IPS DF 6.9 (cell line): ENCODE data around the gene METTL17.
"Not testable (repeated sequence)": the region's sequence is repeated elsewhere in the genome, so short reads cannot be mapped to it uniquely, and the experiment has no call there.

Experiments used
- DNase-seq: peaks from one replicate; pipeline ENCODE4 v3.0.0-alpha.2; 2013; ENCODE audit warnings: low read depth, low spot score
- H3K27ac ChIP-seq: one replicate; pipeline ENCODE4 v1.5.1; 2013; ENCODE audit warnings: low read length, control low read depth
- H3K27me3 ChIP-seq: 2 replicates; pipeline ENCODE4 v1.6.1; 2013; ENCODE audit warnings: mild to moderate bottlenecking, low read length; ENCODE audit not compliant: control insufficient read depth, insufficient read depth
- H3K36me3 ChIP-seq: 2 replicates; pipeline ENCODE4 v1.6.1; 2013; ENCODE audit warnings: low read length; ENCODE audit not compliant: control insufficient read depth, insufficient read depth
- H3K4me1 ChIP-seq: 2 replicates; pipeline ENCODE4 v1.6.1; 2013; ENCODE audit warnings: low read length; ENCODE audit not compliant: control insufficient read depth, insufficient read depth
- H3K4me3 ChIP-seq: 2 replicates; pipeline ENCODE4 v1.5.1; 2013; ENCODE audit warnings: mild to moderate bottlenecking, low read length
- H3K9me3 ChIP-seq: 2 replicates; pipeline ENCODE4 v1.6.1; 2013; ENCODE audit warnings: low read length, inconsistent platforms; ENCODE audit not compliant: control insufficient read depth, insufficient read depth
- WGBS: extraction: QIAGEN DNeasy Blood & Tissue Kit; methylation state at CpG from one replicate; pipeline ENCODE4 v1.1.7; 2013; ENCODE audit warnings: mixed read lengths, missing lambda C conversion rate; ENCODE audit not compliant: insufficient read length, insufficient coverage; 5-methylcytosine and 5-hydroxymethylcytosine counted together

The METTL17 gene, protein sequence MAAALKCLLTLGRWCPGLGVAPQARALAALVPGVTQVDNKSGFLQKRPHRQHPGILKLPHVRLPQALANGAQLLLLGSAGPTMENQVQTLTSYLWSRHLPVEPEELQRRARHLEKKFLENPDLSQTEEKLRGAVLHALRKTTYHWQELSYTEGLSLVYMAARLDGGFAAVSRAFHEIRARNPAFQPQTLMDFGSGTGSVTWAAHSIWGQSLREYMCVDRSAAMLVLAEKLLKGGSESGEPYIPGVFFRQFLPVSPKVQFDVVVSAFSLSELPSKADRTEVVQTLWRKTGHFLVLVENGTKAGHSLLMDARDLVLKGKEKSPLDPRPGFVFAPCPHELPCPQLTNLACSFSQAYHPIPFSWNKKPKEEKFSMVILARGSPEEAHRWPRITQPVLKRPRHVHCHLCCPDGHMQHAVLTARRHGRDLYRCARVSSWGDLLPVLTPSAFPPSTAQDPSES

DNA sequence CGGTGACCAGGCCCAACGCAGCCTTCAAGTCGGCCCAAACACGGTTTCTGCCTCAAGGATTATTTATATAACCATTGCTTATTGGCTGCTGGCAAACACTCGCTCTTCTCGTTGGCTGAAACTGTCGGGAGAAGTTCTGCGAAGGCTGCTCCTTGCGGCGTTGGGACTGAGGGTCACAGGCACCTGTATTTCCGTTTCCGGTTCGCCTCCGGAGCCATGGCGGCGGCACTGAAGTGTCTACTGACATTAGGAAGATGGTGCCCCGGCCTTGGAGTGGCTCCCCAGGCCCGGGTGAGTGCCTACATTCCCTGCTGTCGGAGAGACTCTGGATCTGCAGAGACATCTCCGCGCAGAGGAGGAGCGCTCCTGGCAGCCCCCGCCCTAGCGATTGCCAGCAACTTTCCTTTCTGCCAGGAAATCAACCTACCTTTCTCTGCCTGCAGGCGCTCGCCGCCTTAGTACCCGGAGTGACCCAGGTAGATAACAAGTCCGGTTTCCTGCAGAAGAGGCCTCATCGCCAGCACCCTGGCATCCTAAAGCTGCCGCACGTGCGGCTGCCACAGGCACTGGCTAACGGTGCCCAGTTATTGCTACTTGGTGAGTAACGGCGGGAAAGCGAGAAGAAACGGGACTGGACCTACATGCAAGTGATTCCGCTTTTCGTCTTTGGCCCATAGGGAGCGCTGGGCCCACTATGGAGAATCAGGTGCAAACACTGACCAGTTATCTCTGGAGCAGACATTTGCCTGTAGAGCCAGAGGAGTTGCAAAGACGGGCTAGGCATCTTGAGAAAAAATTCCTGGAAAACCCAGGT is at the start of gene METTL17:
Gene METTL17, plus strand, starts transcription at position 194 of the 814 bp plus-strand sequence. Its CDS starts 23 bp downstream, at position 217.
- WGBS, result no CpG with 5 or more reads among the region's 42 CpGs
- Histone ChIP-seq H3K27me3 (no peaks in the 10 kb centered on the region), H3K4me3 (peak within 1 kb of the TSS; percentile 82), H3K9me3 (no peaks in the 10 kb centered on the region), H3K4me1 (peaks cover 4% of the 10 kb centered on the region; the same call in 1 of the 2 replicates), H3K36me3 (peaks cover 4% of the 10 kb centered on the region; the same call in 1 of the 2 replicates), H3K27ac (peak within 1 kb of the TSS; percentile 72)
- DNase-seq, result peak; percentile 90

DNA sequence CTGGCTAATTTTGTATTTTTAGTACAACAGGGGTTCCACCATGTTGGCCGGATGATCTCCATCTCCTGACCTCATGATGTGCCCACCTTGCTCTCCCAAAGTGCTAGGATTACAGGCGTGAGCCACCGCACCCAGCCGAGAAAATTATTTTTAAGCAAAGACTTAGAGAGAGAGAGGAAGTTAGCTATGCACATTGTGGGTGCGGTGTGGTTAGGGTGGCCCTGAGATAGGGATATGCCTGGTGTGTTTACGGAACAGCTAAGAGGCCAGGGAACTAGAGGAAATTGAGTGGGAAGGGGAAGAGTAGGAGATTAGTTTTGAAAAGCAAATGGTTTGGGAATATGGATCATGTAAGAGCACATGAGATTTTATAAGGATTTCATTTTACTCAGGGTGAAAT is 44.6 kb upstream of the METTL17 start:
- H3K9me3 ChIP-seq, H3K4me3 ChIP-seq, DNase-seq, H3K36me3 ChIP-seq, H3K4me1 ChIP-seq, H3K27ac ChIP-seq, H3K27me3 ChIP-seq: not testable (repeated sequence)
- no CpG with 5 or more reads among the region's 6 CpGs for WGBS

DNA sequence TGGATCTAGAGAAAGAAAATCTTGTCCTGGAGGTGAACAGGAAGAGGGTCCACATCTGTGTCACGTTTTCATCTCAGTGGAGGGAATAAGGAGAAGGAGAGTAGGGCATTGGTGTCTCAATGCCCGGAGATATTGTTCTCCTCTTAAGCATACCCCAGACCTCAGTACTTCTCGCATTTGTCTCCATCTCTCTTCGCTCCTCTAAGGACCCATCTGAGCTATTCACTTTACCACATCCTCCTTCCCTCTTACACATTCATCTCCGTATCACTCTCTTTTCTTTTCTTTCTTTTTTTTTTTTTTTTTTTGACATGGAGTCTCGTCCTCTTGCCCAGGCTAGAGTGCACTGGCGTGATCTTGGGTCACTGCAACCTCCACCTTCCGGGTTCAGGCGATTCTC is 43.1 kb upstream of the METTL17 start:
- no CpG with 5 or more reads among the region's 9 CpGs for WGBS
- H3K27me3 ChIP-seq, H3K4me1 ChIP-seq: not testable (repeated sequence)

DNA sequence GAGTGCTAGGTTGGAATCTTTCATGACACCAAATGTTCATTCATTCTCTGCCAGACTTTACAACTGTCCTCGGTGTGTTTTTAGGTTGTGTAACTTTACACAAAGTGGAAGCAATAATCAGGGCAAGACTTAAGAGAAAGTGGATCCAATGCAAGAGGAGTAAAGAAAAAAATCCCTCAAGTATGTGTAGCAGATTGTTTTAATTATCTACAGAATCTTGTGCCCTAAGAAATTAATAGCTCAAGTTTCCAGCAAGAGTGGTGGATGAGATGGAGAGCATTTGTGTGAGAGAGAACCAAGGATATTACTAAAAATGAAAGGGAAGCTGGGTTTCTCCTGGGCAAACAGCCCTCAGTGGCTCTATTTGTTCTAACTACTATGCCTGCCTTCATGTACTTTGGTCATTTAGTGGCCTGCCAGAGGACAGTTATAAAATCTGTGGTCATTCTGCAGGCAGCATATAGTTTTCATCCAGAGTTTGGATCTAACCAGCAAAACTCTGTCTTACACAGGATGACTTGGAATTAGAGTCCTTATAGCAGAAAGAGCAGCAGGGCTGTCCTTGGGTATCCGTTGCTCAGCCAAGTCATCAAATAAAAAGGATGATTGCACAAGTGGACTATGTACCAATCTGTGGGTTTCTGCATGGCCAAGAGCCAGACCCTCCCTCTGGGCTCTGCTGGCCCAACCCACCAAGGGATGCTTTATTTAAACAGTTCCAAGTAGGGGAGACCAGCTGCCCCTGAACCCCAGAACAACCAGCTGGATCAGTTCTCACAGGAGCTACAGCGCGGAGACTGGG is 34.8 kb upstream of the METTL17 start, which contains the start of gene RNASE2:
Gene RNASE2, plus strand, starts transcription at position 752 of the 802 bp plus-strand sequence. CDS start 285 bp downstream, outside the sequence.
- H3K4me3 ChIP-seq, H3K9me3 ChIP-seq, H3K36me3 ChIP-seq, H3K27me3 ChIP-seq, H3K27ac ChIP-seq, H3K4me1 ChIP-seq, DNase-seq: not testable (repeated sequence)
- WGBS, result no CpG with 5 or more reads among the region's 4 CpGs

More for the DNA sequence above, 43.1 kb upstream of the METTL17 start:
- not testable (repeated sequence) for DNase-seq, H3K27ac ChIP-seq, H3K9me3 ChIP-seq, H3K4me3 ChIP-seq, H3K36me3 ChIP-seq

DNA sequence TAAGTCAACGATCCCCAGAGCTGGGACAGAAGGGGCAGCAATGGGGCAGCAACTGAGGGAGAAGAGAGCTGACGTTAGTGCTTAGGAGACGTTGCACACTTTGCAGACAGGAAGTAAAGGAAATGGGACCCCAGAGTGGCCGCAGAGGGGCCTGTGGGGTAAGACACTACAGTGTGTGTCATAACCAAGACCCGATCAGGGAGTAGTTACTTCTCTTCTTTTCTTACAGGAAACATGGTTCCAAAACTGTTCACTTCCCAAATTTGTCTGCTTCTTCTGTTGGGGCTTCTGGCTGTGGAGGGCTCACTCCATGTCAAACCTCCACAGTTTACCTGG is 34.3 kb upstream of the METTL17 start:
- not testable (repeated sequence) for H3K4me1 ChIP-seq, H3K36me3 ChIP-seq, H3K4me3 ChIP-seq, H3K27ac ChIP-seq, H3K27me3 ChIP-seq, H3K9me3 ChIP-seq, DNase-seq
- WGBS, result no CpG with 5 or more reads among the region's 5 CpGs

DNA sequence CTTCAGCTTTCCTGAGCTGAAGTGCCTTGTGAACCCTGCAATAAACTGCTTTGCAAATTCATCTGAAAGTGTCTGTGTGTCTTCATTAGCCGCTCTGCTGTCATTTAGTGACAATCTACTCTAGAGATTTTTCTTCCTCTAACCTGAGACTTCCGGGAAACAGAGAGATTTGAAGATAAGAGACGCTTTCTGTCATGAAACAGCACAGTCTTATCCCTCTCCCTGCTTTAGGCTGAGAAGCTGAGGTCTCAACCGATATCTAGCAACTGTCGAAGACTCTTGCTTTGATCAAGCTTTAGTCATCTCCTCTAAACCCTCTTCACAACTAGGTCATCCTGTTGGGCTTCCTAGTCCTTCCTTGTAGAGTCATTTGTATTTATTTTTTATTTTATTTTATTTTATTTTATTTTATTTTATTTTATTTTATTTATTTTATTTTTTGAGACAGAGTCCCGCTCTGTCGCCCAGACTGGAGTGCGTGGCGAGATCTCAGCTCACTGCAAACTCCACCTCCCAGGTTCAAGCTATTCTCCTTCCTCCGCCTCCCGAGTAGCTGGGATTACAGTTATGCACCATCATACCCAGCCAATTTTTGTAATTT is 33.3 kb upstream of the METTL17 start:
- no peak for DNase-seq
- Histone ChIP-seq H3K9me3 (no peaks in the 10 kb centered on the region), H3K27ac (no peak overlapping the region), H3K4me3 (no peak overlapping the region), H3K36me3 (no peaks in the 10 kb centered on the region), H3K4me1 (no peaks in the 10 kb centered on the region), H3K27me3 (no peaks in the 10 kb centered on the region)
- WGBS, result no CpG with 5 or more reads among the region's 11 CpGs

DNA sequence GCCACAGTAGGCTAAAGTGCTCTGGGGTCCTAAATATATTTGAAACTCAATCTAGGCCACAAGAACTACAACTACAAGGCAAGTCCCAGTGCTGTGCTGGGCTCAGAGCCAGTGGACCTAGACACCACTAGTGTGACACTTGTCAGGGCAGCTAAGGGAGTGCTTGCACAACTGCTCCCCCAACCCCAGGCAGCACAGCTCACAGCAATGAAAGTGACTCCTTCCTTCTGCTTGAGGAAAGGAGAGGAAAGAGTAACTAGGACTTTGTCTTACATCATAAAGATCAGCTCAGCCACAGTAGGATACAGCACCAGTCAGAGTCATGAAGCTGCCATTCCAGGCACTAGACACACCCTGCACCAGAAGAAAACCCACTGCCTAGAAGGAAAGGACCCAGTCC is 30.8 kb upstream of the METTL17 start:
- H3K27me3 ChIP-seq, H3K4me1 ChIP-seq, DNase-seq, H3K4me3 ChIP-seq, H3K27ac ChIP-seq, H3K36me3 ChIP-seq, H3K9me3 ChIP-seq: not testable (repeated sequence)

DNA sequence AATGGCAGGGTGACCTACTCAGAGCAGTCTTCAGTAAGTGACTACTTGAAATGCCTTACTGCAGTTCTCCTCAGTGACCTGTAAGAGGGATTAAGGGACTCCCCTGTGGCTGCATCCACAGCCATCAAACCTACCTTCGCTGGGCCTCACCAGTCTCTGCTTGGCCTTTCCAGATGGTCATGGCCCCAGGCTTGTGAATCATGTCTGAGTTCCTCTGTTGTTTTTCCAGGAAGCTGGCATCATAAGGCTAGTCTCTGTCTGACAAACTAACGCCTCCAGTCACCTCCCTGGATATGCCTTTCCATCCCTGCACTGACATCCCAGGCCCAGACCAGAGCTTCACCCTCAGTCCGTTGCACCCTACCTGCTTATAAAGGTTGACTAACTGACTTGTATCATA is 20.4 kb upstream of the METTL17 start:
- Histone ChIP-seq H3K27me3 (no peaks in the 10 kb centered on the region), H3K27ac (no peak overlapping the region), H3K4me1 (peaks cover 6% of the 10 kb centered on the region; the same call in 1 of the 2 replicates), H3K9me3 (no peaks in the 10 kb centered on the region), H3K4me3 (no peak overlapping the region), H3K36me3 (no peaks in the 10 kb centered on the region)
- DNase-seq, result no peak
- no CpG with 5 or more reads among the region's 3 CpGs for WGBS

DNA sequence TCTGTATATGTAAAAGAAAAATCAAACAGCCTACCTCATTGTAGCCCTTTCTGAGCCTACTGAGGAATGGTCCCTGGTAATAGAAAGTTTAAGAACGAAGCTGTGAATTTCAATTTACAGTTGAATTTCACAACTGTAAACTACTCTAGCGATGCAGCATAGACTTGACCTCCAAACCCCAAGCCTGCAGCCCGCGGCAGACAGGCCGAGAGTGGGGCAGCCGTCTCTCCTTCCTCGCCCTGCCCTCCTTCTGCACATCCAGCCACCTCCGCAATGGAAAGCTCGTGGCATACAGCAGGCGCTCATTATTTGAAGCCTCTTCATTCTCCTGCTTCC is 19.2 kb upstream of the METTL17 start:
- Histone ChIP-seq H3K36me3 (no peaks in the 10 kb centered on the region), H3K9me3 (no peaks in the 10 kb centered on the region), H3K4me1 (peaks cover 6% of the 10 kb centered on the region; the same call in 1 of the 2 replicates), H3K27ac (no peak overlapping the region), H3K27me3 (no peaks in the 10 kb centered on the region), H3K4me3 (peak overlapping the region; percentile 8; the same call in 1 of the 2 replicates)
- no CpG with 5 or more reads among the region's 10 CpGs for WGBS
- no peak for DNase-seq
